Activated CD8-positive, alpha-beta T cell treated with anti-CD3 and anti-CD28 coated beads, Interleukin-2, amount 10 ng/mL, durations not matched to agents 7 days and 5 days (primary cell): ENCODE results near the gene MEP1A. TPM values are rescaled to one million over a fixed set of nuclear protein-coding genes. Genes with fewer than 3 reads are reported as not detected.

Source experiments
- ATAC-seq: fragments of 150-1000 bp; cut with Tn5 transposase; one replicate; pipeline ENCODE4 v1.10.0; 2021; ENCODE audit warnings: moderate library complexity
- CTCF ChIA-PET: fragments of 350-600 bp; sonication (Branson Sonifier 250); formaldehyde crosslinking; loops from one replicate; lab custom pipeline; 2021; ENCODE audit warnings: antibody characterized with exemption; lab: Charles Lee
- POLR2A ChIA-PET: fragments of 350-600 bp; sonication (Branson Sonifier 250); formaldehyde crosslinking; loops from one replicate; lab custom pipeline; 2021; ENCODE audit warnings: antibody characterized with exemption; lab: Charles Lee
- DNase-seq: peaks from one replicate; pipeline ENCODE4 v3.0.0-alpha.2; 2020
- H3K27ac Mint-ChIP-seq: one replicate; pipeline ENCODE4 v1.8.0; 2021; ENCODE audit warnings: mild to moderate bottlenecking, mixed read lengths
- H3K27me3 Mint-ChIP-seq: one replicate; pipeline ENCODE4 v1.8.0; 2021; ENCODE audit warnings: low read depth, mixed read lengths
- H3K36me3 Mint-ChIP-seq: one replicate; pipeline ENCODE4 v1.8.0; 2021; ENCODE audit warnings: low read depth, mixed read lengths
- H3K4me1 Mint-ChIP-seq: one replicate; pipeline ENCODE4 v1.8.0; 2021; ENCODE audit warnings: low read depth, mixed read lengths
- H3K4me3 Mint-ChIP-seq: one replicate; pipeline ENCODE4 v1.8.0; 2021; ENCODE audit warnings: mild to moderate bottlenecking, mixed read lengths
- H3K9me3 Mint-ChIP-seq: one replicate; pipeline ENCODE4 v1.8.0; 2022; ENCODE audit warnings: mixed read lengths; ENCODE audit not compliant: insufficient read depth
- total RNA-seq, 2 experiments: library from RNA; stranded (reverse); gene quantifications; one replicate each; pipeline ENCODE4 v1.2.3, GENCODE V29; 2021

Gene MEP1A
- total RNA-seq, 2 experiments from 2014 or later: not detected

- H3K4me1 Mint-ChIP-seq: no peaks in the 10 kb centered on the region
- ATAC-seq (no peak), DNase-seq (no peak)
- no peaks in the 10 kb centered on the region for H3K9me3 Mint-ChIP-seq
- H3K36me3 Mint-ChIP-seq: no peaks in the 10 kb centered on the region
- no peak overlapping the region for H3K27ac Mint-ChIP-seq
- no peaks in the 10 kb centered on the region for H3K27me3 Mint-ChIP-seq
- CTCF ChIA-PET: no interaction called here
- H3K4me3 Mint-ChIP-seq: no peak overlapping the region
- POLR2A ChIA-PET: no interaction called here
These were observed 94.8 kb downstream of the MEP1A start for GRCh38 chr6:46888031-46888430.

GRCh38 chr6:46888578-46888977 is 95.4 kb downstream of the MEP1A start:
- Mint-ChIP-seq H3K36me3 (no peaks in the 10 kb centered on the region), H3K27ac (no peak overlapping the region), H3K27me3 (no peaks in the 10 kb centered on the region), H3K9me3 (no peaks in the 10 kb centered on the region), H3K4me3 (no peak overlapping the region), H3K4me1 (no peaks in the 10 kb centered on the region)
- POLR2A ChIA-PET: no interaction called here
- DNase-seq (no peak), ATAC-seq (no peak)
- CTCF ChIA-PET: no interaction called here

Other genes starting within 250 kb of the MEP1A start
- gene CYP39A1, start 140.6 kb upstream of the MEP1A start, total RNA-seq: not detected
- not detected for gene SLC25A27, start 140.4 kb upstream of the MEP1A start, total RNA-seq
- gene TDRD6, start 105.5 kb upstream of the MEP1A start, total RNA-seq: not detected
- not detected for gene PLA2G7, start 58.0 kb upstream of the MEP1A start, total RNA-seq
- not detected for gene ANKRD66, start 46.5 kb upstream of the MEP1A start, total RNA-seq
- not detected for gene ADGRF5, start 128.5 kb downstream of the MEP1A start, total RNA-seq
- gene ADGRF1, start 248.9 kb downstream of the MEP1A start, total RNA-seq: not detected